ENCODE measurements around the gene APPBP2. TPM values are rescaled to one million over a fixed set of nuclear protein-coding genes. Genes with fewer than 3 reads are reported as not detected.

The APPBP2 gene
- polyA plus RNA-seq, 1 of the 3 experiments (the other 2 are of a cell fraction): 7.6 TPM

- WGBS (ENCODE audit: low lambda C conversion rate): 88% methylated on average over 11 of the region's 11 CpGs
- CTCF ChIA-PET: interaction anchor here (8.0 kb wide), 1 partner anchor 8 kb away, joined by 57 read pairs; no protein-coding TSS in a partner anchor
- no peaks in the 10 kb centered on the region for H3K9me2 ChIP-seq
Observed at GRCh38 chr17:60560860-60561257, 34.8 kb upstream of the APPBP2 start.

More at GRCh38 chr17:60560860-60561257, 34.8 kb upstream of the APPBP2 start:
- H3K27ac ChIP-seq (ENCODE audit: low read depth in 2 of 2, low read length in 1 of 2): no peak overlapping the region
- H3K79me2 ChIP-seq (ENCODE audit: insufficient read depth): no peaks in the 10 kb centered on the region
- no peaks in the 10 kb centered on the region for H3K9me3 ChIP-seq
- no peaks in the 10 kb centered on the region for H3K4me1 ChIP-seq (ENCODE audit: control insufficient read depth in 1 of 2, insufficient read depth in 2 of 2, low read depth in 1 of 2, low read length in 1 of 2)
- no peaks in the 10 kb centered on the region for H3K27me3 ChIP-seq (ENCODE audit: insufficient read depth)
- no peak overlapping the region for H3K9ac ChIP-seq
- POLR2A ChIA-PET: interaction anchor here (0.6 kb wide), 1 partner anchor 157 kb away, joined by 7 read pairs; no protein-coding TSS in a partner anchor
- no peaks in the 10 kb centered on the region for H3K36me3 ChIP-seq (replicated peaks in 1 of 2; ENCODE audit: control insufficient read depth in 1 of 2, insufficient read depth in 2 of 2, low read length in 1 of 2)
- DNase-seq: no peak
- TF ChIP-seq PBX3 (IDR thresholded peaks at IDR 0.05): no peak
- no peak for TF ChIP-seq YY1 (IDR thresholded peaks at IDR 0.05; ENCODE audit: low read depth)
- TF ChIP-seq TEAD4 (IDR thresholded peaks at IDR 0.05; ENCODE audit: borderline replicate concordance, insufficient read depth): no peak
- no peak for TF ChIP-seq JUND (IDR thresholded peaks at IDR 0.05)
- no peak for TF ChIP-seq EP300 (IDR thresholded peaks at IDR 0.05; ENCODE audit: borderline replicate concordance in 1 of 2, low read depth in 1 of 2, low read length in 1 of 2)
- no peak for TF ChIP-seq FOSL2 (IDR thresholded peaks at IDR 0.05; ENCODE audit: borderline replicate concordance, low read depth)
- no peak for TF ChIP-seq SIN3A (IDR thresholded peaks at IDR 0.05; ENCODE audit: borderline replicate concordance, low read depth, low read length)
- no peak for TF ChIP-seq RCOR1 (IDR thresholded peaks at IDR 0.05; ENCODE audit: low read length)
- TF ChIP-seq ZBTB33 (IDR thresholded peaks at IDR 0.05; ENCODE audit: borderline replicate concordance, low read depth): no peak
- no peak for TF ChIP-seq CTCF (IDR thresholded peaks at IDR 0.05)
- no peak for TF ChIP-seq CHD2 (IDR thresholded peaks at IDR 0.05; ENCODE audit: low read length, partially characterized antibody)
- no peak for TF ChIP-seq REST (IDR thresholded peaks at IDR 0.05; ENCODE audit: low read depth, low read length)
- TF ChIP-seq SMC3 (IDR thresholded peaks at IDR 0.05; ENCODE audit: low read depth, low read length): no peak
- no peak for TF ChIP-seq RXRA (IDR thresholded peaks at IDR 0.05; ENCODE audit: borderline replicate concordance, low read depth)
- no peak for TF ChIP-seq TCF12 (IDR thresholded peaks at IDR 0.05)
- no peak for TF ChIP-seq RAD21 (IDR thresholded peaks at IDR 0.05; ENCODE audit: low read length)
- TF ChIP-seq TAF1 (IDR thresholded peaks at IDR 0.05; ENCODE audit: borderline replicate concordance, low read depth, low read length): no peak
- TF ChIP-seq FOXM1 (IDR thresholded peaks at IDR 0.05; ENCODE audit: low read depth): no peak
- TF ChIP-seq ELF1 (IDR thresholded peaks at IDR 0.05): no peak
- no peak overlapping the region for H2AFZ ChIP-seq (ENCODE audit: low read depth)
- H3F3A ChIP-seq (replicated peaks; ENCODE audit: insufficient read depth): no peaks in the 10 kb centered on the region
- H4K20me1 ChIP-seq (ENCODE audit: insufficient read depth): no peaks in the 10 kb centered on the region
- no peak overlapping the region for H3K4me2 ChIP-seq
- H3K4me3 ChIP-seq (ENCODE audit: low read depth in 2 of 2, low read length in 1 of 2): no peak overlapping the region
